ENCODE results near the gene MRPL48. TPM values are rescaled to one million over a fixed set of nuclear protein-coding genes. Genes with fewer than 3 reads are reported as not detected.
"Not testable (repeated sequence)": the region's sequence is repeated elsewhere in the genome, so short reads cannot be mapped to it uniquely, and the experiment has no call there.

The MRPL48 gene
- total RNA-seq: 10 to 100 TPM; 32.8 to 34.7 TPM

GRCh38 chr11:73787643-73788558, at the start of gene MRPL48:
Gene MRPL48, plus strand, starts transcription at chr11:73787874. Its CDS starts 98 bp downstream, at chr11:73787972.
- ATAC-seq (ENCODE audit: low read depth): peak; percentile 100
- H3K9me3 Mint-ChIP-seq: no peaks in the 10 kb centered on the region
- POLR2A ChIA-PET: interaction anchor here (0.5 to 2.2 kb wide), 10 partner anchors 9 to 1133 kb away, joined by 3 to 21 read pairs (median 3); partner anchors contain the start of genes C2CD3, COA4, PPME1 and RAB6A
- H3K4me1 Mint-ChIP-seq: peaks cover 27% of the 10 kb centered on the region
- peak within 1 kb of the TSS; percentile 99 for H3K4me3 Mint-ChIP-seq
- H3K27me3 Mint-ChIP-seq: no peaks in the 10 kb centered on the region
- DNase-seq: peak; percentile 88
- peaks cover 1% of the 10 kb centered on the region for H3K36me3 Mint-ChIP-seq
- H3K27ac Mint-ChIP-seq: peak within 1 kb of the TSS; percentile 100

GRCh38 chr11:73743045-73743444, 44.6 kb upstream of the MRPL48 start:
- POLR2A ChIA-PET: no interaction called here
- peaks cover 4% of the 10 kb centered on the region for H3K4me1 Mint-ChIP-seq
- ATAC-seq (ENCODE audit: low read depth) (no peak), DNase-seq (no peak)
- H3K36me3 Mint-ChIP-seq: peaks cover 9% of the 10 kb centered on the region
- H3K4me3 Mint-ChIP-seq: no peak overlapping the region
- H3K9me3 Mint-ChIP-seq: no peaks in the 10 kb centered on the region
- H3K27ac Mint-ChIP-seq: no peak overlapping the region
- H3K27me3 Mint-ChIP-seq: no peaks in the 10 kb centered on the region

GRCh38 chr11:73746701-73747100, 41.0 kb upstream of the MRPL48 start:
- Mint-ChIP-seq H3K4me1 (peaks cover 12% of the 10 kb centered on the region), H3K27me3 (no peaks in the 10 kb centered on the region), H3K4me3 (no peak overlapping the region), H3K27ac (no peak overlapping the region), H3K9me3 (no peaks in the 10 kb centered on the region), H3K36me3 (peaks cover 15% of the 10 kb centered on the region)
- ATAC-seq (ENCODE audit: low read depth) (no peak), DNase-seq (no peak)
- POLR2A ChIA-PET: no interaction called here

- H3K4me1 Mint-ChIP-seq: peaks cover 17% of the 10 kb centered on the region
- H3K4me3 Mint-ChIP-seq: no peak overlapping the region
- H3K9me3 Mint-ChIP-seq: no peaks in the 10 kb centered on the region
- no peaks in the 10 kb centered on the region for H3K27me3 Mint-ChIP-seq
- no peak for ATAC-seq (ENCODE audit: low read depth)
- H3K36me3 Mint-ChIP-seq: peaks cover 17% of the 10 kb centered on the region
- POLR2A ChIA-PET: no interaction called here
- H3K27ac Mint-ChIP-seq: no peak overlapping the region
- no peak for DNase-seq
Observed at GRCh38 chr11:73747762-73748161, 39.9 kb upstream of the MRPL48 start.

GRCh38 chr11:73748300-73748699, 39.4 kb upstream of the MRPL48 start:
- H3K9me3 Mint-ChIP-seq: no peaks in the 10 kb centered on the region
- H3K4me3 Mint-ChIP-seq: no peak overlapping the region
- POLR2A ChIA-PET: no interaction called here
- no peak for ATAC-seq (ENCODE audit: low read depth)
- no peak overlapping the region for H3K27ac Mint-ChIP-seq
- peaks cover 17% of the 10 kb centered on the region for H3K4me1 Mint-ChIP-seq
- peaks cover 14% of the 10 kb centered on the region for H3K36me3 Mint-ChIP-seq
- DNase-seq: no peak
- no peaks in the 10 kb centered on the region for H3K27me3 Mint-ChIP-seq

- peaks cover 15% of the 10 kb centered on the region for H3K36me3 Mint-ChIP-seq
- H3K9me3 Mint-ChIP-seq: no peaks in the 10 kb centered on the region
- no peak overlapping the region for H3K27ac Mint-ChIP-seq
- H3K4me3 Mint-ChIP-seq: no peak overlapping the region
- DNase-seq (no peak), ATAC-seq (ENCODE audit: low read depth) (no peak)
- POLR2A ChIA-PET: no interaction called here
- no peaks in the 10 kb centered on the region for H3K27me3 Mint-ChIP-seq
- H3K4me1 Mint-ChIP-seq: peaks cover 17% of the 10 kb centered on the region
Observed at GRCh38 chr11:73749118-73749517, 38.6 kb upstream of the MRPL48 start.

GRCh38 chr11:73750228-73750627, 37.4 kb upstream of the MRPL48 start:
- POLR2A ChIA-PET: interaction anchor here (0.5 kb wide), 1 partner anchor 1073 kb away, joined by 4 read pairs; no protein-coding TSS in a partner anchor
- no peak for ATAC-seq (ENCODE audit: low read depth)
- peaks cover 15% of the 10 kb centered on the region for H3K36me3 Mint-ChIP-seq
- H3K4me3 Mint-ChIP-seq: no peak overlapping the region
- H3K4me1 Mint-ChIP-seq: peaks cover 17% of the 10 kb centered on the region
- DNase-seq: no peak
- no peaks in the 10 kb centered on the region for H3K27me3 Mint-ChIP-seq
- no peak overlapping the region for H3K27ac Mint-ChIP-seq
- H3K9me3 Mint-ChIP-seq: no peaks in the 10 kb centered on the region

- not testable (repeated sequence) for H3K4me3 Mint-ChIP-seq; H3K27me3 Mint-ChIP-seq; DNase-seq; H3K27ac Mint-ChIP-seq; H3K9me3 Mint-ChIP-seq; ATAC-seq (ENCODE audit: low read depth)
- H3K36me3 Mint-ChIP-seq: peaks cover 19% of the 10 kb centered on the region
- peaks cover 15% of the 10 kb centered on the region for H3K4me1 Mint-ChIP-seq
- POLR2A ChIA-PET: interaction anchor here (0.5 kb wide), 1 partner anchor 1072 kb away, joined by 4 read pairs; no protein-coding TSS in a partner anchor
Observed at GRCh38 chr11:73750862-73751261, 36.8 kb upstream of the MRPL48 start.

GRCh38 chr11:73752216-73752867, 35.3 kb upstream of the MRPL48 start:
- Mint-ChIP-seq H3K27ac (no peak overlapping the region), H3K27me3 (no peaks in the 10 kb centered on the region), H3K4me3 (no peak overlapping the region), H3K9me3 (no peaks in the 10 kb centered on the region), H3K4me1 (peaks cover 15% of the 10 kb centered on the region), H3K36me3 (peaks cover 19% of the 10 kb centered on the region)
- POLR2A ChIA-PET: interaction anchor here (0.6 kb wide), 1 partner anchor 12 kb away, joined by 7 read pairs; no protein-coding TSS in a partner anchor
- ATAC-seq (ENCODE audit: low read depth) (no peak), DNase-seq (no peak)

GRCh38 chr11:73752903-73753302, 34.8 kb upstream of the MRPL48 start:
- no peak for DNase-seq
- Mint-ChIP-seq H3K36me3 (peaks cover 23% of the 10 kb centered on the region), H3K4me3 (no peak overlapping the region), H3K9me3 (no peaks in the 10 kb centered on the region), H3K27ac (no peak overlapping the region), H3K4me1 (peaks cover 16% of the 10 kb centered on the region), H3K27me3 (no peaks in the 10 kb centered on the region)
- no peak for ATAC-seq (ENCODE audit: low read depth)
- POLR2A ChIA-PET: no interaction called here

GRCh38 chr11:73753938-73754337, 33.7 kb upstream of the MRPL48 start:
- ATAC-seq (ENCODE audit: low read depth): no peak
- Mint-ChIP-seq H3K27me3 (no peaks in the 10 kb centered on the region), H3K4me3 (no peak overlapping the region), H3K9me3 (no peaks in the 10 kb centered on the region), H3K36me3 (peaks cover 23% of the 10 kb centered on the region), H3K27ac (no peak overlapping the region), H3K4me1 (peaks cover 22% of the 10 kb centered on the region)
- no peak for DNase-seq
- POLR2A ChIA-PET: no interaction called here

- peaks cover 28% of the 10 kb centered on the region for H3K4me1 Mint-ChIP-seq
- H3K4me3 Mint-ChIP-seq: no peak overlapping the region
- H3K27me3 Mint-ChIP-seq: no peaks in the 10 kb centered on the region
- no peak overlapping the region for H3K27ac Mint-ChIP-seq
- no peaks in the 10 kb centered on the region for H3K9me3 Mint-ChIP-seq
- POLR2A ChIA-PET: no interaction called here
- peaks cover 26% of the 10 kb centered on the region for H3K36me3 Mint-ChIP-seq
- no peak for DNase-seq
- ATAC-seq (ENCODE audit: low read depth): no peak
Observed at GRCh38 chr11:73755670-73756069, 32.0 kb upstream of the MRPL48 start.

GRCh38 chr11:73757598-73757997, 30.1 kb upstream of the MRPL48 start:
- Mint-ChIP-seq H3K27ac (no peak overlapping the region), H3K27me3 (no peaks in the 10 kb centered on the region), H3K9me3 (no peaks in the 10 kb centered on the region), H3K4me3 (no peak overlapping the region), H3K4me1 (peaks cover 22% of the 10 kb centered on the region), H3K36me3 (peaks cover 14% of the 10 kb centered on the region)
- ATAC-seq (ENCODE audit: low read depth) (no peak), DNase-seq (no peak)
- POLR2A ChIA-PET: interaction anchor here (0.6 kb wide), 1 partner anchor 31 kb away, joined by 3 read pairs; no protein-coding TSS in a partner anchor
